GM12873 (cell line): ENCODE data around the gene ALX3.

Experiments used
- CTCF ChIP-seq: IDR thresholded peaks from 2 replicates; pipeline ENCODE4 v1.5.1; 2012; ENCODE audit warnings: low read depth, mild to moderate bottlenecking, moderate library complexity, low read length, control low read depth; ENCODE audit not compliant: insufficient read depth; ENCODE audit errors: missing control alignments

The ALX3 gene

GRCh38 chr1:110088739-110089316, 18.4 kb upstream of the ALX3 start:
- TF ChIP-seq CTCF: no peak

DNA sequence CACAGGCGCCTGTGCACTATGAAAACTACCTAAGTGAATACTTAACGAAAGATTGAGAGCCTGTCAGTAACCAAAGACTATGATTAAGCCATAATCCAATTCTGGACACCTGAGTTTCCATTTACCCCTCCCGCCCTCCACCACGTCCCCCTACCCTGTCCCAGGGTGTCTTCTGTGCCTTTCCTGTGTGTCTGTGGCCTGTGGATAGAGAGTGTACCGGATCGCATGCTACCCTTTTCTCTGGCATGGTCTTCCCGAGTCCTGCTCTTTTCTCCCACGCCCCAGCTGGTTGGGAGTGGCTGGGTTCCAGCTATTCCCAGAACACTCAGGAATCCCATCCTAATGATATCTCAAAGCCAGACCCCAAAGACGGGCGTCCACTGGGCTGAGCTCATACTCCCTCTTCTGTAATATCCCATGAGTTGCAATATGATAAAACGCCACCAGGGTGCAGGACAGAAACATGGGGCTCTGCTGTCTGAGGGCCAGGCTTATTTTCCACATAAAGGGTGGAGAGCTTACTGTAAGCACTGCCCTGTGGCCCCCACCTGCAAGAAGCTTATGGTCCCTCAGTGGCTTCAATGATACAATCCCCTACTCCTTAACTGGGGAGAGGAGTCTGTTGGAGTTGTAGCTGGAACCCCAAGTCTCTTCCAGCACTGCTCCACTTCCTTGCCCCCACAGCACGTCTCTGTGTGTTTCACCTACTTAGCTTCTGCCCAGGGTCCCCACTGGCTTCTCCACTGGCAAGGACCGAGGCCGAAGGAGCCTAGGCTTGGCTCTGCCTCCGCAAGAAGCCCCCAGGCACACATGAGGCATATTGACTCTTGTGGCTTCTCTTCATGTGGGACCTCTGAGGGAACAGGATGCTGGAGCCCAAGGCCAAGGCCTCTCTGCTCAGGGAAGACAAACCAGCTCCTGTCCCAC, 17.6 kb upstream of the ALX3 start:
- peak; percentile 72 for TF ChIP-seq CTCF

GRCh38 chr1:110086961-110087360, 16.5 kb upstream of the ALX3 start:
- TF ChIP-seq CTCF: no peak

DNA sequence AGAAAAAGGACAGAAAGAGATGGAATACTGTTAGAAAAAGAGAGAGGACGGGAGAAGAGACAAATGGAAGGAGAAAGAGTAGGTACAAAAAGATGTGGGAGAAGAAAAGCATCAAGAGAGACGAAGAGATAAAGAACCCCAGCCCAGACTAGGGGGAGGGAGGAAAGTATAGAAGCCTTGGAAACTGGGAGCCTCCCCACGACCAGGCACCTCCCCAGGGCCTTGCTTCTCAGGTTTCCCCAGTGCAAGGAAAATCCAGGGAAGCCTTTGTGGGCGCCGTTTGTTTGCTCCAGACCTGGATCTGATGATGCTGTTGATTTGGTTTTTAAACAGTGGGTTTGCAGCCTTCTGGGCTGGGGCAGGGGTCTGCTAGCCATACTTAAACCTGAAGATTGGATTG, 15.2 kb upstream of the ALX3 start:
- TF ChIP-seq CTCF: no peak

GRCh38 chr1:110084227-110085078, 14.0 kb upstream of the ALX3 start:
- no peak for TF ChIP-seq CTCF

DNA sequence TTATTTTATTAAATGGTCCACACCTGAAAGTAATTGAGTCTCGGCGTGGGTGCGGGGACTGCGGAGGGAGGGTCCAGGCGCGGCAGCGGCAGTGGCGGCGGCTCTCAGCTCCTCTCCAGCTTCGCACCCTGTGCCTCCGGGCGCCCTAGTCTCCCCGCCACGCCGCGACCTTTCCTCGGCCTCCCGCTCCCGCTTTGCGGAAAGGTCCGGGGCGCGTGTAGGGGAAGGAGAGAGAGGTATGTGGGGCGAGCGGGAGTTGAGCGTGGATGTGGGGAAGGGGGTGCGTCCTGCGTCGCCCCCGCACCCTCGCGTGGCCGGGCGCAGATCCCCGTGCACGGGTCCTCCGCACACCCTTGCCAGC, 13.4 kb upstream of the ALX3 start:
- TF ChIP-seq CTCF: no peak
